Mammary epithelial cell (primary cell): Measurements from ENCODE around the gene FAM177B.

Experiments
- EZH2 ChIP-seq: IDR thresholded peaks from 2 replicates; pipeline ENCODE4 v1.6.1; 2012; ENCODE audit warnings: low read length, inconsistent platforms, borderline replicate concordance
- TF ChIP-seq, protein P1 (sequence below), 2 donors: IDR thresholded peaks in 1 of 2; conservative IDR thresholded peaks in 1 of 2; 2 replicates each; pipeline ENCODE4 v1.5.1; 2011 to 2012; ENCODE audit warnings: inconsistent platforms in 2 of 2, low read length in 2 of 2, mild to moderate bottlenecking in 2 of 2, control low read depth in 1 of 2, low read depth in 1 of 2; ENCODE audit not compliant: insufficient read depth in 1 of 2; ENCODE audit errors: extremely low read depth in 1 of 2

DNA sequence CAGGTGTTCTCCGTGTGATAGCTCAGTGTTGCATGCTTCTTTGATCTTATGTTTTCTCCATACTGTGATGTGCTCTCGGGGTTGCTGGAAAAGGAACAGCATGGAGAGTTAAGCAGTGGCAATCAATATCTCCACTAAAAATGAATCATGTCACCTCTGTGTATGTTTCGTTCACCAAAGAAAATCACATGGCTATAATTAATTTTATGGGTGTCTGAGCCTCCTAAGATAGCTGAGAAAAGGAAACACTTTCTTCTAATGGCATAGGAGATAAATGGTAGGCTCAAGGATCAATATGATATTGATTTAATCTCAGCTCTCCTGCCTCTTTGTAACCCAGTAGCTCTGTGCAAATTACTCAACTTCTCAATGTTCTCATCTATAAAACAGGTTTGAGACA lies 14.3 kb downstream of the FAM177B start:
- TF ChIP-seq EZH2 = no peak
- TF ChIP-seq, protein P1, sequence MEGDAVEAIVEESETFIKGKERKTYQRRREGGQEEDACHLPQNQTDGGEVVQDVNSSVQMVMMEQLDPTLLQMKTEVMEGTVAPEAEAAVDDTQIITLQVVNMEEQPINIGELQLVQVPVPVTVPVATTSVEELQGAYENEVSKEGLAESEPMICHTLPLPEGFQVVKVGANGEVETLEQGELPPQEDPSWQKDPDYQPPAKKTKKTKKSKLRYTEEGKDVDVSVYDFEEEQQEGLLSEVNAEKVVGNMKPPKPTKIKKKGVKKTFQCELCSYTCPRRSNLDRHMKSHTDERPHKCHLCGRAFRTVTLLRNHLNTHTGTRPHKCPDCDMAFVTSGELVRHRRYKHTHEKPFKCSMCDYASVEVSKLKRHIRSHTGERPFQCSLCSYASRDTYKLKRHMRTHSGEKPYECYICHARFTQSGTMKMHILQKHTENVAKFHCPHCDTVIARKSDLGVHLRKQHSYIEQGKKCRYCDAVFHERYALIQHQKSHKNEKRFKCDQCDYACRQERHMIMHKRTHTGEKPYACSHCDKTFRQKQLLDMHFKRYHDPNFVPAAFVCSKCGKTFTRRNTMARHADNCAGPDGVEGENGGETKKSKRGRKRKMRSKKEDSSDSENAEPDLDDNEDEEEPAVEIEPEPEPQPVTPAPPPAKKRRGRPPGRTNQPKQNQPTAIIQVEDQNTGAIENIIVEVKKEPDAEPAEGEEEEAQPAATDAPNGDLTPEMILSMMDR (conservative IDR thresholded peaks at IDR 0.05 in 1 of 2, IDR thresholded peaks at IDR 0.05 in 1 of 2; ENCODE audit: extremely low read depth in 1 of 2, insufficient read depth in 1 of 2, low read depth in 1 of 2, low read length in 2 of 2) = no peak
